ENCODE measurements around the gene RHCG.

The RHCG gene

GRCh38 chr15:89433686-89434085 is 62.7 kb downstream of the RHCG start:
- Histone ChIP-seq H3K79me1 (replicated peaks; ENCODE audit: low read length, poor library complexity, severe bottlenecking) (no peaks in the 10 kb centered on the region), H3K4me3 (ENCODE audit: insufficient read depth in 1 of 2, low read depth in 1 of 2, low read length in 2 of 2) (no peak overlapping the region), H3K14ac (ENCODE audit: low read length in 2 of 2) (no peak overlapping the region), H4K8ac (ENCODE audit: low read length) (no peak overlapping the region), H3K18ac (ENCODE audit: low read depth in 1 of 2, low read length in 2 of 2) (no peak overlapping the region), H2BK120ac (ENCODE audit: low read depth, low read length) (no peak overlapping the region), H3K4me1 (ENCODE audit: control insufficient read depth, insufficient read depth, low read depth, low read length) (peaks cover 7% of the 10 kb centered on the region), H4K91ac (ENCODE audit: low read length) (no peak overlapping the region), H3K23ac (ENCODE audit: low read length in 2 of 2) (no peak overlapping the region), H3K9me3 (ENCODE audit: control insufficient read depth, low read length) (no peaks in the 10 kb centered on the region), H3K36me3 (ENCODE audit: control insufficient read depth in 1 of 2, insufficient read depth in 2 of 2, low read depth in 1 of 2, low read length in 2 of 2) (no peaks in the 10 kb centered on the region), H3K9ac (ENCODE audit: low read length) (no peak overlapping the region), H2BK5ac (ENCODE audit: low read depth, low read length, poor library complexity, severe bottlenecking) (no peak overlapping the region), H3K27ac (ENCODE audit: low read length, poor library complexity, severe bottlenecking) (no peak overlapping the region), H2BK12ac (ENCODE audit: low read length in 2 of 2) (no peak overlapping the region), H2BK15ac (ENCODE audit: low read depth, poor library complexity, severe bottlenecking) (no peak overlapping the region), H3K4ac (ENCODE audit: low read depth in 1 of 2, low read length in 2 of 2) (no peak overlapping the region), H2AFZ (ENCODE audit: low read depth, low read length) (no peak overlapping the region), H3K4me2 (ENCODE audit: low read length, poor library complexity, severe bottlenecking) (no peak overlapping the region), H2AK5ac (ENCODE audit: low read length, severe bottlenecking) (no peak overlapping the region), H3K27me3 (ENCODE audit: control insufficient read depth in 1 of 2, insufficient read depth in 1 of 2, low read length in 2 of 2) (peaks cover 73 to 80% of the 10 kb centered on the region in 2 experiments)
- WGBS, result 73% methylated on average over 2 of the region's 2 CpGs
- DNase-seq, result no peak

GRCh38 chr15:89430530-89431341 is 65.6 kb downstream of the RHCG start:
- H3K79me1 ChIP-seq (replicated peaks; ENCODE audit: low read length, poor library complexity, severe bottlenecking), result no peaks in the 10 kb centered on the region
- H3K9me3 ChIP-seq (ENCODE audit: control insufficient read depth, low read length), result no peaks in the 10 kb centered on the region
- H4K91ac ChIP-seq (ENCODE audit: low read length), result no peak overlapping the region
- peak; percentile 71 for DNase-seq
- H3K9ac ChIP-seq (ENCODE audit: low read length), result peak overlapping the region; percentile 68
- H2BK15ac ChIP-seq (ENCODE audit: low read depth, poor library complexity, severe bottlenecking), result no peak overlapping the region
- H4K8ac ChIP-seq (ENCODE audit: low read length), result no peak overlapping the region
- H3K27me3 ChIP-seq (ENCODE audit: control insufficient read depth in 1 of 2, insufficient read depth in 1 of 2, low read length in 2 of 2), result peaks cover 70 to 78% of the 10 kb centered on the region in 2 experiments
- H2BK12ac ChIP-seq (ENCODE audit: low read length in 2 of 2), result no peak overlapping the region
- peak overlapping the region; percentile 45 to 76 for H3K4me3 ChIP-seq (ENCODE audit: insufficient read depth in 1 of 2, low read depth in 1 of 2, low read length in 2 of 2)
- no peak overlapping the region for H3K27ac ChIP-seq (ENCODE audit: low read length, poor library complexity, severe bottlenecking)
- H3K36me3 ChIP-seq (ENCODE audit: control insufficient read depth in 1 of 2, insufficient read depth in 2 of 2, low read depth in 1 of 2, low read length in 2 of 2), result no peaks in the 10 kb centered on the region
- no peak overlapping the region for H3K14ac ChIP-seq (ENCODE audit: low read length in 2 of 2)
- peaks cover 7% of the 10 kb centered on the region for H3K4me1 ChIP-seq (ENCODE audit: control insufficient read depth, insufficient read depth, low read depth, low read length)
- H2BK120ac ChIP-seq (ENCODE audit: low read depth, low read length), result no peak overlapping the region
- H3K18ac ChIP-seq (ENCODE audit: low read depth in 1 of 2, low read length in 2 of 2), result no peak overlapping the region
- no peak overlapping the region for H3K4ac ChIP-seq (ENCODE audit: low read depth in 1 of 2, low read length in 2 of 2)
- H2AFZ ChIP-seq (ENCODE audit: low read depth, low read length), result peak overlapping the region; percentile 78
- H2AK5ac ChIP-seq (ENCODE audit: low read length, severe bottlenecking), result no peak overlapping the region
- H3K23ac ChIP-seq (ENCODE audit: low read length in 2 of 2), result no peak overlapping the region
- 4% methylated on average over 27 of the region's 44 CpGs for WGBS
- H2BK5ac ChIP-seq (ENCODE audit: low read depth, low read length, poor library complexity, severe bottlenecking), result no peak overlapping the region
- peak overlapping the region; percentile 92 for H3K4me2 ChIP-seq (ENCODE audit: low read length, poor library complexity, severe bottlenecking)

- Histone ChIP-seq H4K8ac (ENCODE audit: low read length) (no peak overlapping the region), H3K27me3 (ENCODE audit: control insufficient read depth in 1 of 2, insufficient read depth in 1 of 2, low read length in 2 of 2) (peaks cover 62 to 78% of the 10 kb centered on the region in 2 experiments), H2BK15ac (ENCODE audit: low read depth, poor library complexity, severe bottlenecking) (no peak overlapping the region)
These were observed 66.4 kb downstream of the RHCG start for GRCh38 chr15:89429986-89430385.

GRCh38 chr15:89429023-89429422 is 67.4 kb downstream of the RHCG start:
- no peak overlapping the region for H3K4ac ChIP-seq (ENCODE audit: low read depth in 1 of 2, low read length in 2 of 2)
- H3K27me3 ChIP-seq (ENCODE audit: control insufficient read depth in 1 of 2, insufficient read depth in 1 of 2, low read length in 2 of 2), result peaks cover 57 to 73% of the 10 kb centered on the region in 2 experiments
- H4K8ac ChIP-seq (ENCODE audit: low read length), result no peak overlapping the region
- no peak overlapping the region for H3K18ac ChIP-seq (ENCODE audit: low read depth in 1 of 2, low read length in 2 of 2)
- H3K14ac ChIP-seq (ENCODE audit: low read length in 2 of 2), result no peak overlapping the region
- H2BK120ac ChIP-seq (ENCODE audit: low read depth, low read length), result no peak overlapping the region
- H3K9ac ChIP-seq (ENCODE audit: low read length), result no peak overlapping the region
- H3K79me1 ChIP-seq (replicated peaks; ENCODE audit: low read length, poor library complexity, severe bottlenecking), result no peaks in the 10 kb centered on the region
- no peak overlapping the region for H2BK12ac ChIP-seq (ENCODE audit: low read length in 2 of 2)
- H2AK5ac ChIP-seq (ENCODE audit: low read length, severe bottlenecking), result no peak overlapping the region
- no peak overlapping the region for H3K27ac ChIP-seq (ENCODE audit: low read length, poor library complexity, severe bottlenecking)
- H3K36me3 ChIP-seq (ENCODE audit: control insufficient read depth in 1 of 2, insufficient read depth in 2 of 2, low read depth in 1 of 2, low read length in 2 of 2), result no peaks in the 10 kb centered on the region
- H3K4me2 ChIP-seq (ENCODE audit: low read length, poor library complexity, severe bottlenecking), result no peak overlapping the region
- H4K91ac ChIP-seq (ENCODE audit: low read length), result no peak overlapping the region
- 71% methylated on average over 1 of the region's 1 CpG for WGBS
- peaks cover 7% of the 10 kb centered on the region for H3K4me1 ChIP-seq (ENCODE audit: control insufficient read depth, insufficient read depth, low read depth, low read length)
- H2AFZ ChIP-seq (ENCODE audit: low read depth, low read length), result no peak overlapping the region
- no peak overlapping the region for H2BK15ac ChIP-seq (ENCODE audit: low read depth, poor library complexity, severe bottlenecking)
- no peaks in the 10 kb centered on the region for H3K9me3 ChIP-seq (ENCODE audit: control insufficient read depth, low read length)
- H3K4me3 ChIP-seq (ENCODE audit: insufficient read depth in 1 of 2, low read depth in 1 of 2, low read length in 2 of 2), result no peak overlapping the region
- no peak overlapping the region for H2BK5ac ChIP-seq (ENCODE audit: low read depth, low read length, poor library complexity, severe bottlenecking)
- no peak overlapping the region for H3K23ac ChIP-seq (ENCODE audit: low read length in 2 of 2)
- DNase-seq, result peak; percentile 17

More at GRCh38 chr15:89429986-89430385, 66.4 kb downstream of the RHCG start:
- Histone ChIP-seq H3K4me1 (ENCODE audit: control insufficient read depth, insufficient read depth, low read depth, low read length) (peaks cover 7% of the 10 kb centered on the region), H3K4ac (ENCODE audit: low read depth in 1 of 2, low read length in 2 of 2) (no peak overlapping the region), H3K14ac (ENCODE audit: low read length in 2 of 2) (no peak overlapping the region), H2BK12ac (ENCODE audit: low read length in 2 of 2) (no peak overlapping the region), H2BK120ac (ENCODE audit: low read depth, low read length) (no peak overlapping the region), H3K9me3 (ENCODE audit: control insufficient read depth, low read length) (no peaks in the 10 kb centered on the region), H2AK5ac (ENCODE audit: low read length, severe bottlenecking) (no peak overlapping the region), H2AFZ (ENCODE audit: low read depth, low read length) (no peak overlapping the region), H3K4me3 (ENCODE audit: insufficient read depth in 1 of 2, low read depth in 1 of 2, low read length in 2 of 2) (peak overlapping the region in 1 of 2 experiments; percentile 76), H3K79me1 (replicated peaks; ENCODE audit: low read length, poor library complexity, severe bottlenecking) (no peaks in the 10 kb centered on the region), H3K4me2 (ENCODE audit: low read length, poor library complexity, severe bottlenecking) (no peak overlapping the region), H2BK5ac (ENCODE audit: low read depth, low read length, poor library complexity, severe bottlenecking) (no peak overlapping the region), H3K18ac (ENCODE audit: low read depth in 1 of 2, low read length in 2 of 2) (no peak overlapping the region), H3K23ac (ENCODE audit: low read length in 2 of 2) (no peak overlapping the region), H3K9ac (ENCODE audit: low read length) (peak overlapping the region; percentile 68), H3K27ac (ENCODE audit: low read length, poor library complexity, severe bottlenecking) (no peak overlapping the region), H3K36me3 (ENCODE audit: control insufficient read depth in 1 of 2, insufficient read depth in 2 of 2, low read depth in 1 of 2, low read length in 2 of 2) (no peaks in the 10 kb centered on the region), H4K91ac (ENCODE audit: low read length) (no peak overlapping the region)
- 29% methylated on average over 1 of the region's 2 CpGs for WGBS
- no peak for DNase-seq
